GM10248 (cell line): Measurements from ENCODE around the gene MAP4K1.
"Not testable (repeated sequence)": the region's sequence is repeated elsewhere in the genome, so short reads cannot be mapped to it uniquely, and the experiment has no call there.

Source experiments
- CTCF ChIA-PET: fragments of 300-600 bp; sonication (Branson Sonifier 250); formaldehyde crosslinking; extraction: SDS; loops from one replicate; lab custom pipeline; 2021; ENCODE audit warnings: antibody characterized with exemption; lab: Yijun Ruan, JAX
- POLR2A ChIA-PET: fragments of 350-650 bp; sonication (Branson Sonifier 250); formaldehyde crosslinking; extraction: SDS; loops from one replicate; lab custom pipeline; 2020; ENCODE audit warnings: antibody characterized with exemption; lab: Yijun Ruan, JAX
- DNase-seq: peaks from one replicate; pipeline ENCODE4 v3.0.0; 2012; ENCODE audit errors: extremely low spot score
- CTCF ChIP-seq: IDR thresholded peaks from 2 replicates; pipeline ENCODE4 v1.5.1; 2012; ENCODE audit warnings: mild to moderate bottlenecking, low read depth; ENCODE audit errors: extremely low read depth, missing control alignments, control extremely low read depth

The MAP4K1 gene

DNA sequence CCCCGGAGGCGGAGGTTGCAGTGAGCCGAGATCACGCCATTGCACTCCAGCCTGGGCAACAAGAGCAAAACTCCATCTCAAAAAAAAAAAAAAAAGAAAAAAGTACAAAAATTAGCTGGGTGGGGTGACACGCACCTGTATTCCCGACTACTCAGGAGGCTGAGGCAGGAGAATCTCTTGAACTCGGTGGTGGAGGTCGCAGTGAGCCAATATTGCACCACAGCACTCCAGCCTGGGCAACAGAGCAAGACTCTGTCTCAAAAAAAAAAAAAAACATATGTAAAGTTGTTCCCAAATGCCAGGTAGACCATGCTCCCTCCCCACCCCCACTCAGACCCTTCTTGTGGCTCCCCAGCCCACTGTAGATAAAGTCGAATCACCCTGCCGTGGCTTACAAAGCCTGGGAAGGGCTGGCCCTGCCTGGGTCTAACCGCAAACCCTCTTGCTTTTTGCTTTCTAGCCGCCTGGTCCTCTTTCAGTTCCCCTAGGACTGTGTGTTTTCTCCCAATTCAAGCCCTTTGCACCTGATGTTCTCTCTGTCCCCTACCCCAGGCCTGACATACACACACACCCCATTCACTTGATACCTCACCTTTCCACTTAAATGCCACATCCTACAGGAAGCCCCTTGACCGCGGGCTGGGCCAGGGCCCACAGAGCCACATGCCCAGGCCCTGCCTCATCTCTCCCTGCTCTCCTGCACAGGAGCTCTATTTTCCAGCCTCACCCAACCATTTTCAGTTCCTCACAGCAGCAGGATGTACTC, 34.4 kb downstream of the MAP4K1 start:
- peak; percentile 80 for DNase-seq
- TF ChIP-seq CTCF, result no peak
- POLR2A ChIA-PET, result interaction anchor here (0.5 to 0.8 kb wide), 2 partner anchors 14 to 277 kb away, joined by 3 to 5 read pairs; no protein-coding TSS in a partner anchor
- CTCF ChIA-PET, result interaction anchor here (1.6 kb wide), 1 partner anchor 40 kb away, joined by 3 read pairs; no protein-coding TSS in a partner anchor

- POLR2A ChIA-PET, result no interaction called here
- DNase-seq, result no peak
- CTCF ChIA-PET, result no interaction called here
These were observed 37.7 kb downstream of the MAP4K1 start for GRCh38 chr19:38580080-38580479.

DNA sequence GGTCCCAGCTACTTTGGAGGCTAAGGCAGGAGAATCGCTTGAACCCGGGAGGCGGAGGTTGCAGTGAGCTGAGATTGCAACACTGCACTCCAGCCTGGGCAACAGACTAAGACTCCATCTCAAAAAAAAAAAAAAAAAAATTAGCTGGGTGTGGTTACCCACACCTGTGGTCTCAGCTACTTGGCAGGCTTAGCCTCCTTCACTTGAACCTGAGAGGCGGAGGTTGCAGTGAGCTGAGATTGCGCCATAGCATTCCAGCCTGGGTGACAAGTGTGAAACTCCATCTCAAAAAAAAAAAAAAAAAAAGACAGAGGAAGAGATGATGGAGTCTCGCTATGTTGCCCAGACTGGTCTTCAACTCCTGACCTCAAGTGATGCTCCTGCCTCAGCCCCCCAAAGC, 38.4 kb downstream of the MAP4K1 start:
- CTCF ChIA-PET, result interaction anchor here (1.5 to 1.7 kb wide), 2 partner anchors 55 to 58 kb away, joined by 4 to 5 read pairs; no protein-coding TSS in a partner anchor
- DNase-seq, POLR2A ChIA-PET: not testable (repeated sequence)

More at GRCh38 chr19:38580080-38580479, 37.7 kb downstream of the MAP4K1 start:
- no peak for TF ChIP-seq CTCF

DNA sequence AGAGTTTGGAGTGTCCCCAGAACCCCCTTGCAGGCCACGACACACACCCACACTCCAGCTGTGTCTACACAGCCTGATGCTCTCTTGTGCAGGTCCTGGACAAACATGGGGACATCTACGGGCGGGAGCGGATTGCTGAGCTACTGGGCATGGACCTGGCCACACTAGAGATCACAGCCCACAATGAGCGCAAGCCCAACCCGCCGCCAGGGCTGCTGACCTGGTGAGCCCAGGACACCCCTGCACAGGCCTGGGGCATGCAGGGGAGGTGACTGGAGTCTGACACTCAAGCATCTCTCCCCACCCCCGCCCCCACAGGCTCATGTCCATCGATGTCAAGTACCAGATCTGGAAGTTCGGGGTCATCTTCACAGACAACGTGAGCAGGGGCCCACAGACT, 39.9 kb downstream of the MAP4K1 start:
- no peak for TF ChIP-seq CTCF
- no peak for DNase-seq
- POLR2A ChIA-PET, result no interaction called here
- CTCF ChIA-PET, result interaction anchor here (1.7 kb wide), 1 partner anchor 59 kb away, joined by 4 read pairs; no protein-coding TSS in a partner anchor

- ChIA-PET CTCF (interaction anchor here (0.9 kb wide), 1 partner anchor 70 kb away, joined by 3 read pairs; no protein-coding TSS in a partner anchor), POLR2A (no interaction called here)
- no peak for TF ChIP-seq CTCF
- no peak for DNase-seq
These were observed 46.1 kb downstream of the MAP4K1 start for GRCh38 chr19:38571682-38572081.

- TF ChIP-seq CTCF, result no peak
- no peak for DNase-seq
- CTCF ChIA-PET, result interaction anchor here (0.6 to 1.6 kb wide), 4 partner anchors 13 to 914 kb away, joined by 3 read pairs; partner anchors contain the start of gene SARS2
- POLR2A ChIA-PET, result no interaction called here
These were observed 48.3 kb downstream of the MAP4K1 start for GRCh38 chr19:38569368-38569983.
